HCEC 1CT (cell line): ENCODE data around the gene LBX2.
"Not testable (repeated sequence)": the region's sequence is repeated elsewhere in the genome, so short reads cannot be mapped to it uniquely, and the experiment has no call there.

Experiments
- DNase-seq: peaks from one replicate; pipeline ENCODE4 v3.0.0-alpha.2; 2017

Gene LBX2

GRCh38 chr2:74503506-74504475 lies 4.4 kb upstream of the LBX2 start:
- no peak for DNase-seq

GRCh38 chr2:74502720-74503505 lies 3.5 kb upstream of the LBX2 start:
- DNase-seq = peak; percentile 90

DNA sequence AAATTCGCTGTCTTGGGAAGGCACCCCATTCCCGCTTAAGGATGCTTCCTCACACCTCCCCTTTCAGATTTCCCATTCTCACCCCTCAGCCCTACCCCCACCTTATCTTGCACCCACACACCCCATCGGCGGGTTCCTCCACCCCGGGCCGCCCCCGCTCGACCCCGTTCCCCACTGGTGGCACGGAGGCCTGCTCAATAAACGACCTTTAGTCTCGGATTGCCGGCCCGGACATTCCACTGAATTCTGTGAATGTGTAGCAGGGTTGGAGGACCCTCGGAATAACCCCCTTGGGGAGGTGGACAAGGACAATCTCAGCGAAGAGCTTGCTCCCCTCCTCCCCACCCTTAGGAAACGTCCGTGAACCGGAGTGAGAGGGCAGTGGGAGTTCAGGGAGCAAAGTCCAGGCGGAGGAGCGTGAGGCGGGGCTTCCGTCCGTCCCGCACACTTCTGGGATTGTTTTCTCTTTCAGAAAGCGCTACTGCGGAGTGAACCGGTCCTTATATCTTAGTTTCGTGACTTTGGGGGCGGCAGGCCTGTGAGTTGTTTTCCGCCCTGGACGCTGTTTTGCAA lies 2.8 kb upstream of the LBX2 start:
- no peak for DNase-seq

GRCh38 chr2:74501335-74502071 lies 2.1 kb upstream of the LBX2 start:
- no peak for DNase-seq

GRCh38 chr2:74500578-74500946 lies 1.2 kb upstream of the LBX2 start:
- no peak for DNase-seq

DNA sequence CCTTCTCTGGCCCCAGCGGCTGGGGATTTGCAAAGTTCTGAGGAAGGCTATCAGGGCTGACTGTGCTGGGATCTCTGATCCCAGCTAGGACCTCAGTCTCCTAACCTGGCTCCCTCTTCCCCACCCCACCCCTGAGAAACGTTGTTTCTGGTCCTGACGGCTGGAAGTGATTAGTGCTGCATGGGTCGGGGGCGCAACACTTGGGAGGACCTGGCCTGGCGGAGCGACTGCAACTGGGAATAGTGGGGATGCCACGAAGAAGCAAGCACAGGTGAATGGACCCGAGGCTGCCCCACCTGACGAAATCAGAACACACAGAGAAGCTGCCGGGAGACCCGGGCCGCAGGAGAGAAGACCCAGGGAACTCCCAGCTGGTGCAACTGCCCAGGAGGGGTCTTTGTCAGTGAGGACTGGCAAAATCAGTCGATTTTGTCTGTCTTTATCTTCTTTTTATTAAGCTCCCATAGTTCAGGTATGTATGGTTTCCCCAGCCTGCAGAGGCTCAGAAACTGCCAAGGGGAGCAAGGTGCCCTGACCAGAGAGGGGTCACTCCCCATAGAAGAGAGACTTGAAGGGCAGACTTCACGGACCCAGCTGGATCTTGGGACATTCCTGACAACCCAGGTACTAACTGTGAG lies 656 bp upstream of the LBX2 start:
- no peak for DNase-seq

- DNase-seq = peak; percentile 75
Observed at GRCh38 chr2:74498500-74499266, 720 bp downstream of the LBX2 start.

- no peak for DNase-seq
Observed at GRCh38 chr2:74497777-74498499, 1.5 kb downstream of the LBX2 start.

- no peak for DNase-seq
Observed at GRCh38 chr2:74496997-74497776, 2.2 kb downstream of the LBX2 start.

- no peak for DNase-seq
Observed at GRCh38 chr2:74495440-74495839, 4.0 kb downstream of the LBX2 start.

- DNase-seq = peak; percentile 36
Observed at GRCh38 chr2:74493546-74493945, 5.9 kb downstream of the LBX2 start.

DNA sequence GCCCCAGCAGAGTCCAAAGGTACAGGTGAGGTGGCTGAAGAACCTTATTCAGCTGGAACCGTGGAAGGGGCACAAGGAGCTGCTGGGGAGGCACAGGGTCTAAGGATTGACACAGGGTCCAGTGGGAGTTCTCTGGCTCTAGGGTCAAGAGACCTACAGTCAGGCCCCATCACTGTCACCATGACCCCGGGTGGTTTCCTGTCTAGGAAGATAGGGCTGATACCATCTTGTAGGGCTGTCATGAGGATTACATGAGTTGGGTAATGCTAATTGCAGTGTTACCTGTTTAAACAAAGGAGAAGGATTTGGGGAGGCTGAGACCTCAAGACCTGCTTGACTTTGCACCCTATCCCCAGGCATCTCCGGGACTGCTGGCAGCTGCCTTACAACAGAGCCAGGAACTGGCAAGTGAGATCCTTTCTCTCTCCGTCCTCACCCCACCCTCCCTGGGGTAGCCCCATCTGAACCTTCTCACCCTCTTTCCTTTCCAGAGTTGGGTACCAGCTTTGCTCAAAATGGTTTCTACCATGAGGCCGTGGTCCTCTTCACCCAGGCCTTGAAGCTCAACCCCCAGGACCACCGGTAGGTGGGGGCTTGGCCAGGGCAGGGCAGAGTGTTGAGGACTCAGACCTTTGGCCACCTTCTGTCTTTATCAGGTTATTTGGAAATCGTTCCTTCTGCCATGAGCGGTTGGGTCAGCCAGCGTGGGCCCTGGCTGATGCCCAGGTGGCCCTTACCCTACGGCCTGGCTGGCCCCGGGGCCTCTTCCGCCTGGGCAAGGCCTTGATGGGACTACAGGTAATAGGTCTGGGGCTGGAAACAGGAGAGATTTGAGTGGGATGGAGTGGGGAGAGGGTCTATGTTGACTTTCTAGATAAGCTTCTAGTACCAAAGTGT lies 7.5 kb downstream of the LBX2 start:
- no peak for DNase-seq

- DNase-seq = no peak
Observed at GRCh38 chr2:74489906-74490305, 9.5 kb downstream of the LBX2 start.

DNA sequence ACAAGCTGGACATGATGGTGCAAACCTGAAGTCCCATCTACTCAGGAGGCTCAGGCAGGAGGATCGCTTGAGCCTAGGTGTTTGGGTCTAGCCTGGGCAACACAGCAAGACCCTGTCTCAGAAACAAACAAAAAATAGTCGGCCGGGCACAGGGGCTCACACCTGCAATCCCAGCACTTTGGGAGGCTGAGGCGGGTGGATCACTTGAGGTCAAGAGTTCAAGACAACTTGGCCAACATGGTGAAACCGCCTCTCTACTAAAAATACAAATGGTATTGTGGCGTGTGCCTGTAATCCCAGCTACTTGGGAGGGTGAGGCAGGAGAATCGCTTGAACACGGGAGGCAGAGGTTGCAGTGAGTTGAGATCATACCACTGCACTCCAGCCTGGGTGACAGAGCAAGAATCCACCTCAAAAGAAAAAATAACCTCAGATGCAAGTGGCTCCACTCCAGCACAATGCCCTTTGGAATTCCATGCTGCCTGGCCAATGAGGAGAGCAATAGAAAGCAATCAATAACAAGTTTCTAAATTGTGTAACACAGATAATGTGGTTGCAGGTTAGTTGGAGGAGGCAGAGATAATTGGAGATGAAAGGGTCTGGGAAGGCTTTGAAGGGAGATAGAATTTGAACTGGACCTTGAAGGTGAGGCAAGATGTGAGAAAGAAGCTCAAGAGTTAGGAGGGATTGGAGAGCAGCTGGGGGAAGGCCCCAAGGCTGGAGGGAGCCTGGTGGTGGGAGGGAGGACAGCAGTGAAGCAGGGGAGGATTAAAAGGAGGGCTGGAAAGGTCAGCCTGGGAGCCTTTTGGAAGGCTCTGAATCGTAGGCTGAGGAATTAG lies 10.5 kb downstream of the LBX2 start:
- DNase-seq = no peak

DNA sequence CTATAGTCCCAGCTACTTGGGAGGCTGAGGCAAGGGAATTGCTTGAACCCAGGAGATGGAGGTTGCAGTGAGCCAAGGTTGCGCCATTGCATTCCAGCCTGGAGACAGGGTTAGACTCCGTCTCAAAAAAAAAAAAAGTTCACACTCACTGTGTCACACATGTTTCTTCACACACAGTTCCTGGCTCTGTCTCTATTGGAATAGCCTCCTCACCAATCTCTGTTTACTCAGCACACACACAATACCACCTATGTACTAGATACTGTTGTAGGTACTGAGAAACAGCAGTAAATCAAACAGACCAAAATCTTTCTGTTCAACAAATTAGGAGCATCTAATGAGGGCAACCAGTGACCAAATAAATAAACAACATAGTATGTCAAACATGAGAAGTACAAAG lies 13.3 kb downstream of the LBX2 start:
- no peak for DNase-seq

- not testable (repeated sequence) for DNase-seq
Observed at GRCh38 chr2:74483675-74484164, 15.7 kb downstream of the LBX2 start.

DNA sequence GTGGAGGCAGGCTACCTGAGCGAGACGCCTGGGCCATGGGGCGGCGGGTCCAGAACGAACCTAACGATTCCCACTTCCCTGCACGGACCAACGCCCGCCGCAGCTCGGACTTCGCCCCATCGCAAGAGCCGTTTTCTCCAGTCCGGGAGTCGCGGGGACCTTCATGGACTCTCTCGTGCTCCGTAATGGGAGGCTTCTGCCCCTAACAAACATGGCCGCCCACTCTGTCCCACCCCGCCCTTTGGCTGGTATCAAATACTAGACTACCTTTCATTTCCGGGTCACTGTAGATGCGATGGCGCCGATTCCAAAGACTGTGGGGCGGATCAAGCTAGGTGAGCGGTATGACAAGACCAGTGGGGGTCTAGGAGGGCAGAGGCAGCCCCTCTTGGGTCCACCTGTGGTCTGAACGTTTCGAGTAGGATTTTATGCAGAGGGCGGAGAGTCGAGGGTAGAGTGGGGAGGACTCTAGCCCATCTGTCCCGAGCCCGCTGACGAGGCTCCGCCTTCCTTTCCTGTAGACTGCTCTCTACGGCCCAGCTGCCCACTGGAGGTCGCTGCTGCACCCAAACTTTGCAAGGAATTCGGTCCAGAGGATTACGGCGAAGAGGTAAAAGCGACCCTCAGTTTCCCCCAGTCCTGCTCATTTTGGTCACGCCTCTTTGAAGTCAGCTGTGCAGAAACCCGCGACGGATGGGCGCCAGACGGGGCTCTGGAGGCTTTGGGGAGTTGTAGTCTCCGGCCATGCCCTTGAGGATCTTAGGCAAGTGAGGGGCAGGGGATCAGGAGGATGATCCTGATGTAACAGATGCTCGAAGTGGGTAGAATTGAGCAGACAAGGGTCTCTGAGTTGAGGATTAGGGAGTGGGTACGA lies 16.4 kb downstream of the LBX2 start, which contains the start of the genes CCDC142 and TTC31:
Gene CCDC142 (minus strand): TSS at position 198 of the 874 bp plus-strand sequence. CDS start 161 bp downstream, at position 37.
Gene TTC31 (plus strand): TSS at position 281 of the 874 bp plus-strand sequence. CDS start 15 bp downstream, at position 296.
- peak; percentile 96 for DNase-seq
